Activated CD4-positive, CD25-positive, alpha-beta regulatory T cell treated with anti-CD3 and anti-CD28 coated beads, Interleukin-2, amount 50 U/mL, for 72 hours (primary cell): ENCODE measurements around the gene DHX16.

Source experiments
- DNase-seq: peaks from one replicate; pipeline ENCODE4 v3.0.0; 2021

The DHX16 gene

GRCh38 chr6:30691208-30691847 lies 18.5 kb upstream of the DHX16 start:
- DNase-seq = no peak

GRCh38 chr6:30690403-30691207 lies 17.8 kb upstream of the DHX16 start, which contains the start of gene NRM:
Gene NRM (minus strand): TSS chr6:30690984. CDS start chr6:30690974, 10 bp downstream.
- peak; percentile 79 for DNase-seq

GRCh38 chr6:30689985-30690384 lies 17.2 kb upstream of the DHX16 start:
- no peak for DNase-seq

GRCh38 chr6:30689022-30689865 lies 16.4 kb upstream of the DHX16 start:
- DNase-seq = no peak

GRCh38 chr6:30688569-30688968 lies 15.8 kb upstream of the DHX16 start:
- no peak for DNase-seq

GRCh38 chr6:30687659-30688431 lies 15.0 kb upstream of the DHX16 start:
- no peak for DNase-seq

GRCh38 chr6:30686908-30687658 lies 14.3 kb upstream of the DHX16 start:
- peak; percentile 78 for DNase-seq

GRCh38 chr6:30686009-30686907 lies 13.5 kb upstream of the DHX16 start, which contains the start of gene PPP1R18:
Gene PPP1R18 (minus strand): TSS chr6:30686645. CDS start chr6:30686018, 627 bp downstream.
- DNase-seq = peak; percentile 81

- no peak for DNase-seq
These were observed 12.6 kb upstream of the DHX16 start for GRCh38 chr6:30685157-30686008.

GRCh38 chr6:30684386-30685156 lies 11.8 kb upstream of the DHX16 start:
- no peak for DNase-seq

- no peak for DNase-seq
These were observed 11.2 kb upstream of the DHX16 start for GRCh38 chr6:30683980-30684338.

- no peak for DNase-seq
These were observed 10.6 kb upstream of the DHX16 start for GRCh38 chr6:30683183-30683979.

- DNase-seq = peak; percentile 83
These were observed 9.6 kb upstream of the DHX16 start for GRCh38 chr6:30682143-30683117.

GRCh38 chr6:30681766-30682142 lies 8.9 kb upstream of the DHX16 start:
- no peak for DNase-seq

GRCh38 chr6:30679765-30680535 lies 7.1 kb upstream of the DHX16 start:
- DNase-seq = no peak
